ENCODE measurements around the gene MRPS12.

MRPS12 gene

DNA sequence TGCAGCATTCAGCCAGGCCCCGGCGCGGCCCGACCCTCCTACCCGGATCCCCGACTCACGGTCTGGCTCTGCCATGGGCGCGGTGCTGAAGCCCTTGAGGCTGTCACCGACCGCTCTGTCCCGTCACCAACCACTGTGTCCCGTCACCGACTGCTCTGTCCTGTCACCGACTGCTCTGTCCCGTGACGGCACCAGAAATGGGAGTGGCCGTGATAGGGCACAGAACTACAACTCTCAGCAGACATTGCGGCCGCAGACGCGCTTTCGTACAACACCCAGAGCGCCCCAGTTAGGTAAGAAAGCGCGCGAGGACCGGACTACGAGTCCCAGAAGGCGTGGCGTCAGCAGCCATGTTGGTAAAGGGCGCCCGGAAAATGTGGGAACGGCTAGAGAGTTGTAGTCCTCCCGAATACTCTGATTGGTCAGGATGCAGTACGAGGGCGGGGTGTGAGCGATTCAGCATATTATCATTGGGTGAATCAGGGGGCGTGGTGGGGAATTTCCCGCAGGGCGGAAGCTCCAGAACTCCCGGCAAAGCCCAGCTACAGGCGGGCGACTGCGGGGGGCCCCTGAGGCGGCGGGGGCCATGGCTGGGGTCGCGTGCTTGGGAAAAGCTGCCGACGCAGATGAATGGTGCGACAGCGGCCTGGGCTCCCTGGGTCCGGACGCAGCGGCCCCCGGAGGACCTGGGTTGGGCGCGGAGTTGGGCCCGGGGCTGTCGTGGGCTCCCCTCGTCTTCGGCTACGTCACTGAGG lies 31.1 kb upstream of the MRPS12 start, which contains the start of the genes NFKBIB and SIRT2:
TSS of gene NFKBIB (plus strand) at position 523 of the 755 bp plus-strand sequence. CDS start at position 587, 64 bp downstream.
TSS of gene SIRT2 (minus strand) at position 172 of the 755 bp plus-strand sequence. CDS start at position 75, 97 bp downstream.
- peak within 1 kb of the TSS; percentile 73 for H3K4me3 ChIP-seq (ENCODE audit: low read length)
- H3K36me3 ChIP-seq (ENCODE audit: insufficient read depth, low read depth, low read length): peaks cover 4% of the 10 kb centered on the region; the same call in 1 of the 2 replicates
- no peaks in the 10 kb centered on the region for H3K9me3 ChIP-seq (ENCODE audit: insufficient read depth, low read depth, low read length)
- peaks cover 6% of the 10 kb centered on the region; the same call in 1 of the 2 replicates for H3K4me1 ChIP-seq (ENCODE audit: insufficient read depth, low read length)
- H3K27ac ChIP-seq (ENCODE audit: low read length): no peak within 1 kb of the TSS
- peaks cover 14% of the 10 kb centered on the region for H3K27me3 ChIP-seq (ENCODE audit: insufficient read depth, low read length)
- H3K9ac ChIP-seq (ENCODE audit: low read depth, low read length): peak within 1 kb of the TSS; percentile 79

DNA sequence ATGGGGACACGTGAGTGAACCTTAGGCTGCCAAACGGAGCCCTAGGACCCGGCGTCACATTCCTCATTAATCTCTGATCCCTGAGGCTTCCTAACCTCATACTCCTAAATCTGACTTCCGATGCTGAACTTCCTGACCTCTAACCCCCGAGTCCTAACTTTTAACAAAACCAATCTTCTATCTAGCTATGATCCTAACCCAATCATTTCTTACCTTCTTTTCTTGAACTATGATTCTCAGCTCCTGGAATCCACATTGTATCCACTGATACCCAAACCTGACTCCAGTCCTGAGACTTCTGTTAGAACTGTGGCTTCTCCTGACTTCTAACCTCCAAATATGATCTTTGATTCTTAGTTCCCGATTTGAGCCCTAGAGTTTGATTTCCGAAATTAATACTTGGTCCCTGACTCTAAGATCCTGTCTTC lies 30.5 kb upstream of the MRPS12 start:
- Histone ChIP-seq H3K27ac (ENCODE audit: low read length) (no peak overlapping the region), H3K4me3 (ENCODE audit: low read length) (peak overlapping the region; percentile 73), H3K9ac (ENCODE audit: low read depth, low read length) (peak overlapping the region; percentile 79), H3K27me3 (ENCODE audit: insufficient read depth, low read length) (peaks cover 14% of the 10 kb centered on the region), H3K9me3 (ENCODE audit: insufficient read depth, low read depth, low read length) (no peaks in the 10 kb centered on the region), H3K4me1 (ENCODE audit: insufficient read depth, low read length) (peaks cover 6% of the 10 kb centered on the region; the same call in 1 of the 2 replicates), H3K36me3 (ENCODE audit: insufficient read depth, low read depth, low read length) (peaks cover 9% of the 10 kb centered on the region; the same call in 1 of the 2 replicates)

DNA sequence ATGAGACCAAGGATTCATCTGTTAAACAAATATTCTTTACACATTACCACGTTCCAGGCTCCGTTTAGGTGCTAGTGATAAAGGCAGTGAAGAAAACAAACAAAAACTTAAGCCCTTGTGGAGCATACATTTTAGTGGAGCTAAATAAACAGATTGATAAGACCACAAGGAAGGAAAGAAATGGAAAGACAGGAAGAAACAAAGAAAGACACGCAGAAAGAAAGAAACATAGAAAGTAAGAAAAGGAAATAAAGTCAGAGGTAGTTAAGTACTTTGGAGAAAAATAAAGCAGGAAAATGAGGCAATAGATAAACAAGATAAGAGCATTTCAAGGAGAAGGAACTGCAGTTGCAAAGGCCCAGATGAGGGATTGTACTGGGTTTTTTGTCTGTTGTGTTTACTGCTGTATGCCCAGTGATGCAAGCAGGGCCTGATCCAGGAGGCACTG lies 30.0 kb upstream of the MRPS12 start:
- H3K36me3 ChIP-seq (ENCODE audit: insufficient read depth, low read depth, low read length): peaks cover 14% of the 10 kb centered on the region; the same call in 1 of the 2 replicates
- no peaks in the 10 kb centered on the region for H3K9me3 ChIP-seq (ENCODE audit: insufficient read depth, low read depth, low read length)
- peak overlapping the region; percentile 79; the same call in 1 of the 2 replicates for H3K9ac ChIP-seq (ENCODE audit: low read depth, low read length)
- H3K27ac ChIP-seq (ENCODE audit: low read length): no peak overlapping the region
- peaks cover 14% of the 10 kb centered on the region for H3K27me3 ChIP-seq (ENCODE audit: insufficient read depth, low read length)
- H3K4me1 ChIP-seq (ENCODE audit: insufficient read depth, low read length): peaks cover 6% of the 10 kb centered on the region; the same call in 1 of the 2 replicates
- H3K4me3 ChIP-seq (ENCODE audit: low read length): peak overlapping the region; percentile 73

DNA sequence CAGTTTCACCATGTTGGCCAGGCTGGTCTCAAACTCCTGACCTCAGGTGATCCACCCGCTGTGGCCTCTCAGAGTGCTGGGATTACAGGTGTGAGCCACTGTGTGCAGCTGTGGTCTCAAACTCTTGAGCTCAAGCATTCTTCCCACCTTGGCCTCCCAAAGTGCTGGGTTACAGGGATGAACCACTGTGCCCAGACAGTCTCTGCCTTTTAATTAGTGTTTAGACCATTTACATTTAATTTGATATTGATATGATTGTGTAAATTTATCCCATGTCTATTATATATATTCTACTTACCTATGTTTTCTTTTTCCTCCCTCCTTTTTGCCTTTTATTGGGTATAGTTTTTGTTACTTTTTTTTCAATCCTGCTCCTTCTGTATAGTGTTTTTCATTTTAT lies 29.1 kb upstream of the MRPS12 start:
- H3K36me3 ChIP-seq (ENCODE audit: insufficient read depth, low read depth, low read length): peaks cover 16% of the 10 kb centered on the region; the same call in 1 of the 2 replicates
- no peak overlapping the region for H3K9ac ChIP-seq (ENCODE audit: low read depth, low read length)
- peaks cover 6% of the 10 kb centered on the region; the same call in 1 of the 2 replicates for H3K4me1 ChIP-seq (ENCODE audit: insufficient read depth, low read length)
- H3K9me3 ChIP-seq (ENCODE audit: insufficient read depth, low read depth, low read length): no peaks in the 10 kb centered on the region
- no peak overlapping the region for H3K4me3 ChIP-seq (ENCODE audit: low read length)
- no peak overlapping the region for H3K27ac ChIP-seq (ENCODE audit: low read length)
- peaks cover 14% of the 10 kb centered on the region for H3K27me3 ChIP-seq (ENCODE audit: insufficient read depth, low read length)

DNA sequence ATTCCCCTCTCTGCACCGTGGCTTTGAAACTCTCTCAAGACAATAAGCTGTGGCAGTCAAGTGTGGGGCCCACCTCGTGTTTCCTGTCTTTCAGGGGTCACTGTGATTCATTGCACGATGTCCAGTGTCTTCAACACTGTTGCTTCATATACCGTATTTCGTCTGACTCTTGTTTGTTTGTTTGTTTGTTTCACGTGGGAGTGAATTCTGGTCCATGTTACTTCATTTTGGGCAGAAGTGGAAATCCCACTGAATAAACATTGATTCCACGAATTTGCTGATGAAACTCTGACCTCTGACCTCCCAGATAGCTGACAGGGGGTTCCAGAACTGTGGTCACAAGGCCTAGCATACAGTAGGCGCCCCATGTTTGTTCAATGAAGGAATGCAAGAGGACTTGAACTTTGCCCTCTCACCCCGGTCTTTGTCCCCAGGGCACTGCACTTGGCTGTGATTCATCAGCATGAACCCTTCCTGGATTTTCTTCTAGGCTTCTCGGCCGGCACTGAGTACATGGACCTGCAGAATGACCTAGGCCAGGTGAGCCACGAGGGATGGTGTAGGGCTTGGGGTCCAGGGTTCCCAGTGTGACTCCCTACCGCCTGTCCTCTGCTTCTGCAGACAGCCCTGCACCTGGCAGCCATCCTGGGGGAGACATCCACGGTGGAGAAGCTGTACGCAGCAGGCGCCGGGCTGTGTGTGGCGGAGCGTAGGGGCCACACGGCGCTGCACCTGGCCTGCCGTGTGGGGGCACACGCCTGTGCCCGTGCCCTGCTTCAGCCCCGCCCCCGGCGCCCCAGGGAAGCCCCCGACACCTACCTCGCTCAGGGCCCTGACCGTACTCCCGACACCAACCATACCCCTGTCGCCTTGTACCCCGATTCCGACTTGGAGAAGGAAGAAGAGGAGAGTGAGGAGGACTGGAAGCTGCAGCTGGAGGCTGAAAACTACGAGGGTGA lies 25.9 kb upstream of the MRPS12 start:
- Histone ChIP-seq H3K36me3 (ENCODE audit: insufficient read depth, low read depth, low read length) (peaks cover 16% of the 10 kb centered on the region; the same call in 1 of the 2 replicates), H3K9me3 (ENCODE audit: insufficient read depth, low read depth, low read length) (no peaks in the 10 kb centered on the region), H3K27ac (ENCODE audit: low read length) (no peak overlapping the region), H3K4me1 (ENCODE audit: insufficient read depth, low read length) (peaks cover 6% of the 10 kb centered on the region; the same call in 1 of the 2 replicates), H3K9ac (ENCODE audit: low read depth, low read length) (no peak overlapping the region), H3K4me3 (ENCODE audit: low read length) (no peak overlapping the region), H3K27me3 (ENCODE audit: insufficient read depth, low read length) (no peaks in the 10 kb centered on the region)

DNA sequence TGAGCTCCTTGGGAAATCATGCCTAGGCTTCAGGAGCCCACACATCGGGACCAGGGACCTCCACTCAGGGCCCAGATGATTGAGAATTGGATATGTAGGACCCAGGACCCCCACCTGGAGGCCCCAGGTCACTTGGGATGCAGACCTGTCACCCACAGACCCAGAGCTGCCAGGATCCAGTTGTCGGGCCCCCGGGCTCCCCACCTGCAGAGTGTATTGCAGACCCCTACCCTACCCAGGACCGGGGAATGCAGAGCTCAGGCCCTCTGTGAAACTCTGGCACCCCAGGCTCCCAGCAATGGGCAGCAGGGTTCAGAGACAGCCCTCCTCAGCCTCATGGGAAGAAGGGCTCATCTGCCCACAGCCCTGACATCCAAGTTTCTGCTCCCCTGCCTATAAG lies 25.1 kb upstream of the MRPS12 start:
- Histone ChIP-seq H3K9me3 (ENCODE audit: insufficient read depth, low read depth, low read length) (no peaks in the 10 kb centered on the region), H3K27ac (ENCODE audit: low read length) (no peak overlapping the region), H3K9ac (ENCODE audit: low read depth, low read length) (no peak overlapping the region), H3K4me1 (ENCODE audit: insufficient read depth, low read length) (peaks cover 3% of the 10 kb centered on the region; the same call in 1 of the 2 replicates), H3K4me3 (ENCODE audit: low read length) (no peak overlapping the region), H3K27me3 (ENCODE audit: insufficient read depth, low read length) (no peaks in the 10 kb centered on the region), H3K36me3 (ENCODE audit: insufficient read depth, low read depth, low read length) (peaks cover 16% of the 10 kb centered on the region; the same call in 1 of the 2 replicates)

DNA sequence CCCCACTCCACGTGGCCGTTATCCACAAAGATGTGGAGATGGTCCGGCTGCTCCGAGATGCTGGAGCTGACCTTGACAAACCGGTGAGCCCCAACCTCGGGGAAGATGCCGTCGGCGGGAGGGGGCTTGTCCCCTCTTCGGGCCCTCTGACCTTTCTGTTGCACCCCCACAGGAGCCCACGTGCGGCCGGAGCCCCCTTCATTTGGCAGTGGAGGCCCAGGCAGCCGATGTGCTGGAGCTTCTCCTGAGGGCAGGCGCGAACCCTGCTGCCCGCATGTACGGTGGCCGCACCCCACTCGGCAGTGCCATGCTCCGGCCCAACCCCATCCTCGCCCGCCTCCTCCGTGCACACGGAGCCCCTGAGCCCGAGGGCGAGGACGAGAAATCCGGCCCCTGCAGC lies 23.5 kb upstream of the MRPS12 start:
- H3K4me1 ChIP-seq (ENCODE audit: insufficient read depth, low read length): no peaks in the 10 kb centered on the region
- H3K36me3 ChIP-seq (ENCODE audit: insufficient read depth, low read depth, low read length): peaks cover 16% of the 10 kb centered on the region; the same call in 1 of the 2 replicates
- no peaks in the 10 kb centered on the region for H3K9me3 ChIP-seq (ENCODE audit: insufficient read depth, low read depth, low read length)

DNA sequence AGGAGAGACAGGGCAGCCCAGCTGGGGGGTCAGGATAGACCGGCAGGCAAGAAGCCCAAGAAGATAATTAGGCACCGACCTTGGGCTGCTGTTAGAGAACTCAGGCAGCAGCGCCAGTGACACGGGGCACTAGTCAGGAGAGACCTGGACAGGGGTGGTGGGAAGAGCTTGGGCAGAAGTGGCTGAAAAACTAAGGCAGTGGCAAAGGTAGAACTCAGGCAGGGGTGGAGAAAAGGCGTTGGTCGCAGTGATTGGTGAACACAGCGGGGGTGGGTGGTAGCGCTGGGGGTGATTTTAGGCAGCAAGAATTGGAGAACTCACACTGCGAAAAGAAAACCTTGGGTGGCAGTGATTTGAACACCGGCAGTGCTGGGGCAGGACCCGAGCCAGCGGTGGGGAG lies 23.1 kb upstream of the MRPS12 start:
- Histone ChIP-seq H3K27me3 (ENCODE audit: insufficient read depth, low read length) (peaks cover 17% of the 10 kb centered on the region), H3K36me3 (ENCODE audit: insufficient read depth, low read depth, low read length) (peaks cover 16% of the 10 kb centered on the region; the same call in 1 of the 2 replicates), H3K27ac (ENCODE audit: low read length) (no peak overlapping the region), H3K4me3 (ENCODE audit: low read length) (no peak overlapping the region), H3K9me3 (ENCODE audit: insufficient read depth, low read depth, low read length) (no peaks in the 10 kb centered on the region), H3K9ac (ENCODE audit: low read depth, low read length) (no peak overlapping the region), H3K4me1 (ENCODE audit: insufficient read depth, low read length) (no peaks in the 10 kb centered on the region)

More for the DNA sequence above, 23.5 kb upstream of the MRPS12 start:
- Histone ChIP-seq H3K27ac (ENCODE audit: low read length) (no peak overlapping the region), H3K4me3 (ENCODE audit: low read length) (no peak overlapping the region), H3K27me3 (ENCODE audit: insufficient read depth, low read length) (peaks cover 13% of the 10 kb centered on the region; the same call in 1 of the 2 replicates), H3K9ac (ENCODE audit: low read depth, low read length) (no peak overlapping the region)

DNA sequence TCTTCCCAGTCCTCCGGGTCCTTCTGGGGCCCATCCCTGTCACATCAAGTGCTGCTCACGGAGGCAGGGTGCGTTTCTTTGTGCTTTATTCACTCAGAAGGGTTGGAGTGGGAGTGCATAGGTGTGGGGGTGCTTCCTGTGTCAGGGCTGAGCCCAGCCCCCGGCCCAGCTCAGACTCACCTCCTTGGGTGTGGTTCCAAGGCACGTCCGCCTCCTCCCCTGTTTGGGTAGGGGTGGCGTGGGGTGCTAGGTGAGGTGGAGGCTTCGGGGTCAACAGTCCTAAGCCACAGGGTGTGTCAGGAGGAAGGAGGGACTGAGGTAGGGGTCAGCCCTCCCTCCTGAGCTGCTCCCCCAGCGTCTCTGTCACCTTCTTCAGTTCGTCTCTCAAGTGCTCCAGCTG lies 21.8 kb upstream of the MRPS12 start:
- Histone ChIP-seq H3K9ac (ENCODE audit: low read depth, low read length) (no peak overlapping the region), H3K36me3 (ENCODE audit: insufficient read depth, low read depth, low read length) (peaks cover 16% of the 10 kb centered on the region; the same call in 1 of the 2 replicates), H3K4me1 (ENCODE audit: insufficient read depth, low read length) (no peaks in the 10 kb centered on the region)

DNA sequence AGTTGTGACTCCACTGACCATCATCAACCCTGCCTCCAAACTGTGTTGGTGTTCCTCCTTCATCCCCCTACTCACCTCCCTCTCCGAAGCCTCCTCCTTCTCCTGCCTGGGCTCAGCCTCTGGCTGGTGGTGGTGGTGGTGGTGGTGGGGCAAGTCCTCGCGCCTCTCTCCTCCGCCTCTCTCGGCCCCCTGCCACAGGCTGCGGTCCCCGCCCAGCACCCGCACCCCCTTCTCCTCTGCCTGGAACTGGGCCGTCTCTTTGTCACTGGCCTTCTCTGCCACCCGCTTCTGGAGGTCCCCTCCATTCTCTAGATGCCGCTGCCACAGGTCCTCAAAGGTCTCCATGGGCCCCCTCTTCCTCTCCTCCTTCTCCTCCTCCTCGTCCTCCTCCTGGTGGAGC lies 20.3 kb upstream of the MRPS12 start:
- no peaks in the 10 kb centered on the region for H3K9me3 ChIP-seq (ENCODE audit: insufficient read depth, low read depth, low read length)
- H3K9ac ChIP-seq (ENCODE audit: low read depth, low read length): no peak overlapping the region
- H3K27ac ChIP-seq (ENCODE audit: low read length): no peak overlapping the region
- no peaks in the 10 kb centered on the region for H3K4me1 ChIP-seq (ENCODE audit: insufficient read depth, low read length)
- H3K36me3 ChIP-seq (ENCODE audit: insufficient read depth, low read depth, low read length): peaks cover 5% of the 10 kb centered on the region; the same call in 1 of the 2 replicates
- H3K4me3 ChIP-seq (ENCODE audit: low read length): no peak overlapping the region
- H3K27me3 ChIP-seq (ENCODE audit: insufficient read depth, low read length): peaks cover 21% of the 10 kb centered on the region

More for the DNA sequence above, 21.8 kb upstream of the MRPS12 start:
- H3K9me3 ChIP-seq (ENCODE audit: insufficient read depth, low read depth, low read length): no peaks in the 10 kb centered on the region
- peaks cover 21% of the 10 kb centered on the region for H3K27me3 ChIP-seq (ENCODE audit: insufficient read depth, low read length)
- no peak overlapping the region for H3K27ac ChIP-seq (ENCODE audit: low read length)
- no peak overlapping the region for H3K4me3 ChIP-seq (ENCODE audit: low read length)

DNA sequence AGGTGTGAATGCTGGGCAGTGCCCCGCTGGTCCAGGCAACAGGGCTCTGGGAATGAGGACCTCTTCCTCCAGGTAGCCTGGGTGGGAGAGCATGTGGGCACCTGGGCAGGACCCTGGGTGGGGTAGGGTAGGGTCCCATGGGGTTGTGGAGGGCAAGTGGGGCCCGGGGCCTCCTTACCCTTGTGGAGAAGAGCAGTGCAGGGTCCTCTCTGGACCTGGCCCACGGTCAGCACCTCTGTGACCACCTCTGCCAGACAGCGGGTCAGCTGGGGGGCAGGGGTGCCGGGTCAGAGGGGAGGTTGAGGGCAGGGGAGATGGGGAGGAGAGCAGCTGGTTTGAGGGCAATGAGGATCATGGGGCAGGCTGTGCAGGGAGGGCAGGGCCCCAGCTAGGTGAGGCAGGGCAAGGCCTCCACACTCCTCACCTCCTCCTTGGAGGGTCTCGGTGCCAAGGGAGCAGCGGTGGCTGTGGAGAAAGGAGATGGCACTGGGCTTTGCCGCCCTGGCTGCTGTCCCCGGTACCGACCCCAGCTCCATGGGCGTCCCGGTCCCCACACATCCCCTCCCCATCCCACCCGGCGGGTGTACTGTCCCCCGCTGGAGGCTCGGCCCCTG lies 19.2 kb upstream of the MRPS12 start:
- H3K4me3 ChIP-seq (ENCODE audit: low read length): no peak overlapping the region
- H3K9ac ChIP-seq (ENCODE audit: low read depth, low read length): no peak overlapping the region
- no peaks in the 10 kb centered on the region for H3K36me3 ChIP-seq (ENCODE audit: insufficient read depth, low read depth, low read length)
- no peaks in the 10 kb centered on the region for H3K9me3 ChIP-seq (ENCODE audit: insufficient read depth, low read depth, low read length)
- no peaks in the 10 kb centered on the region for H3K4me1 ChIP-seq (ENCODE audit: insufficient read depth, low read length)
- peaks cover 21% of the 10 kb centered on the region for H3K27me3 ChIP-seq (ENCODE audit: insufficient read depth, low read length)
- no peak overlapping the region for H3K27ac ChIP-seq (ENCODE audit: low read length)
